GM23338 (cell line): ENCODE data around the gene SERPINA1. TPM values are rescaled to one million over a fixed set of nuclear protein-coding genes. Genes with fewer than 3 reads are reported as not detected.

Source experiments
- ATAC-seq: fragments of 200-7000 bp; cut with Tn5 transposase; 3 replicates; pipeline ENCODE4 v1.9.1; 2020
- DNase-seq: peaks from one replicate; pipeline ENCODE4 v3.0.0-alpha.2; 2015; ENCODE audit warnings: low spot score
- H2AFZ ChIP-seq: fragments of 200-600 bp; sonication (generic); 2 replicates; pipeline ENCODE4 v1.8.0; 2016; ENCODE audit warnings: antibody characterized with exemption, mild to moderate bottlenecking, moderate library complexity
- H3F3A ChIP-seq: fragments of 200-600 bp; sonication (generic); replicated peaks from 2 replicates; pipeline ENCODE4 v1.8.0; 2017; ENCODE audit warnings: antibody characterized with exemption, mixed run types, low read depth
- H3K27ac ChIP-seq: fragments of 200-600 bp; sonication (generic); 2 replicates; pipeline ENCODE4 v1.6.1; 2016; ENCODE audit warnings: low read depth
- H3K27me3 ChIP-seq: fragments of 200-600 bp; sonication (generic); 2 replicates; pipeline ENCODE4 v1.8.0; 2016; ENCODE audit warnings: mild to moderate bottlenecking, mixed run types, moderate library complexity; ENCODE audit not compliant: insufficient read depth
- H3K36me3 ChIP-seq: fragments of 200-600 bp; sonication (generic); 2 replicates; pipeline ENCODE4 v1.8.0; 2016; ENCODE audit warnings: mild to moderate bottlenecking; ENCODE audit not compliant: insufficient read depth
- H3K4me1 ChIP-seq: fragments of 200-600 bp; sonication (generic); 2 replicates; pipeline ENCODE4 v1.8.0; 2016; ENCODE audit warnings: mild to moderate bottlenecking, moderate library complexity; ENCODE audit not compliant: insufficient read depth
- H3K4me2 ChIP-seq: fragments of 200-600 bp; sonication (generic); 2 replicates; pipeline ENCODE4 v1.7.1; 2017; ENCODE audit warnings: mixed run types
- H3K4me3 ChIP-seq: fragments of 200-600 bp; sonication (generic); 2 replicates; pipeline ENCODE4 v1.6.1; 2016; ENCODE audit warnings: mixed run types
- H3K79me2 ChIP-seq: fragments of 200-600 bp; sonication (generic); replicated peaks from 2 replicates; pipeline ENCODE4 v1.8.0; 2017; ENCODE audit warnings: mild to moderate bottlenecking; ENCODE audit not compliant: insufficient read depth
- H3K9me2 ChIP-seq: fragments of 200-600 bp; sonication (generic); 2 replicates; pipeline ENCODE4 v1.8.0; 2017; ENCODE audit not compliant: insufficient read depth
- H4K20me1 ChIP-seq: fragments of 200-600 bp; sonication (generic); replicated peaks from 2 replicates; pipeline ENCODE4 v1.8.0; 2017; ENCODE audit warnings: mild to moderate bottlenecking; ENCODE audit not compliant: insufficient read depth
- H3K27ac Mint-ChIP-seq: 2 replicates; pipeline ENCODE4 v1.8.0; 2020; ENCODE audit warnings: inconsistent platforms, mild to moderate bottlenecking, moderate library complexity, mixed read lengths
- H3K27me3 Mint-ChIP-seq: 3 replicates; pipeline ENCODE4 v1.8.0; 2022; ENCODE audit warnings: low read depth, mild to moderate bottlenecking, moderate library complexity, mixed read lengths, inconsistent platforms; ENCODE audit not compliant: insufficient read depth, poor library complexity
- H3K36me3 Mint-ChIP-seq: 3 replicates; pipeline ENCODE4 v1.8.0; 2021; ENCODE audit warnings: low read depth, mild to moderate bottlenecking, inconsistent platforms, moderate library complexity, mixed read lengths
- H3K4me1 Mint-ChIP-seq: 3 replicates; pipeline ENCODE4 v1.8.0; 2020; ENCODE audit warnings: mild to moderate bottlenecking, inconsistent platforms, mixed read lengths
- H3K4me3 Mint-ChIP-seq: 3 replicates; pipeline ENCODE4 v1.8.0; 2021; ENCODE audit warnings: moderate library complexity, mild to moderate bottlenecking, inconsistent platforms, mixed read lengths
- H3K9me3 Mint-ChIP-seq: 3 replicates; pipeline ENCODE4 v1.8.0; 2020; ENCODE audit warnings: moderate library complexity, mild to moderate bottlenecking, inconsistent platforms, mixed read lengths
- CREB1 ChIP-seq: fragments of 250-450 bp; sonication (Bioruptor Pico); IDR thresholded peaks from 2 replicates; pipeline ENCODE4 v1.5.0; 2020; ENCODE audit warnings: low read depth, mild to moderate bottlenecking, moderate library complexity
- CTCF ChIP-seq, 2 experiments: fragments of 200-600 bp in 1 of 2; sonication (generic) in 1 of 2; conservative IDR thresholded peaks; 2 replicates each; pipeline versions ENCODE4 v1.5.1 to v1.6.1; 2016 to 2017; ENCODE audit warnings: antibody characterized with exemption in 2 of 2, low read depth in 2 of 2, mild to moderate bottlenecking in 2 of 2, moderate library complexity in 1 of 2
- ETS1 ChIP-seq: IDR thresholded peaks from 2 replicates; pipeline ENCODE4 v1.6.1; 2016; ENCODE audit warnings: antibody characterized with exemption
- EZH2 ChIP-seq: fragments of 200-600 bp; sonication (generic); IDR thresholded peaks from one replicate; pipeline ENCODE4 v1.8.0; 2017; ENCODE audit warnings: antibody characterized with exemption, mild to moderate bottlenecking, low read depth; ENCODE audit not compliant: unreplicated experiment
- EZH2phosphoT487 ChIP-seq: fragments of 200-600 bp; sonication (generic); IDR thresholded peaks from one replicate; pipeline ENCODE4 v1.8.1; 2018; ENCODE audit warnings: antibody characterized with exemption; ENCODE audit not compliant: unreplicated experiment
- JUNB ChIP-seq: IDR thresholded peaks from one replicate; pipeline ENCODE4 v1.6.1; 2016; ENCODE audit warnings: antibody characterized with exemption; ENCODE audit not compliant: unreplicated experiment
- NANOG ChIP-seq: IDR thresholded peaks from 2 replicates; pipeline ENCODE4 v1.6.1; 2016; ENCODE audit warnings: antibody characterized with exemption, borderline replicate concordance
- POLR2AphosphoS5 ChIP-seq: IDR thresholded peaks from 2 replicates; pipeline ENCODE4 v1.6.1; 2016; ENCODE audit warnings: antibody characterized with exemption, low read depth
- REST ChIP-seq: IDR thresholded peaks from one replicate; pipeline ENCODE4 v1.6.1; 2018; ENCODE audit warnings: antibody characterized with exemption; ENCODE audit not compliant: unreplicated experiment
- STAT1 ChIP-seq: IDR thresholded peaks from one replicate; pipeline ENCODE4 v1.6.1; 2016; ENCODE audit warnings: antibody characterized with exemption; ENCODE audit not compliant: unreplicated experiment
- ZNF114 ChIP-seq: fragments of 250-450 bp; sonication (Bioruptor Pico); IDR thresholded peaks from 2 replicates; pipeline ENCODE4 v1.5.0; 2020; ENCODE audit warnings: mild to moderate bottlenecking, moderate library complexity
- ZNF331 ChIP-seq: fragments of 250-450 bp; sonication (Bioruptor Pico); IDR thresholded peaks from 2 replicates; pipeline ENCODE4 v1.5.0; 2020; ENCODE audit warnings: low read depth, mild to moderate bottlenecking, moderate library complexity
- ZNF462 ChIP-seq: fragments of 250-450 bp; sonication (Bioruptor Pico); IDR thresholded peaks from 2 replicates; pipeline ENCODE4 v1.5.0; 2020; ENCODE audit warnings: mild to moderate bottlenecking, moderate library complexity
- polyA plus RNA-seq: library from polyadenylated mRNA; unstranded; fragments of >200 nt; fragmentation: Nextera tagmentation; extraction: Ambion mirVana; gene quantifications from 2 replicates; pipeline ENCODE4 v1.2.1, GENCODE V29; 2016
- total RNA-seq: library from RNA; depleted of rRNA; stranded (reverse); fragments of >200 nt; shearing (Covaris generic); gene quantifications from 2 replicates; pipeline ENCODE4 v1.2.3, GENCODE V29; 2014

The SERPINA1 gene
- total and polyA plus RNA-seq, 2 experiments from 2014 or later, result not detected

- Histone ChIP-seq H2AFZ (no peak overlapping the region), H4K20me1 (no peaks in the 10 kb centered on the region), H3K4me3 (no peak overlapping the region), H3K79me2 (no peaks in the 10 kb centered on the region), H3K27ac (no peak overlapping the region), H3K36me3 (no peaks in the 10 kb centered on the region), H3K4me1 (no peaks in the 10 kb centered on the region), H3K27me3 (no peaks in the 10 kb centered on the region), H3K4me2 (no peak overlapping the region), H3F3A (no peaks in the 10 kb centered on the region), H3K9me2 (no peaks in the 10 kb centered on the region)
- ATAC-seq (no peak), DNase-seq (no peak)
- peaks cover 4% of the 10 kb centered on the region for H3K27me3 Mint-ChIP-seq
- no peak overlapping the region for H3K4me3 Mint-ChIP-seq
- peaks cover 4% of the 10 kb centered on the region; the same call in 2 of the 3 replicates for H3K4me1 Mint-ChIP-seq
- H3K9me3 Mint-ChIP-seq, result peaks cover 11% of the 10 kb centered on the region; the same call in 2 of the 3 replicates
- H3K27ac Mint-ChIP-seq, result no peak overlapping the region
- no peaks in the 10 kb centered on the region for H3K36me3 Mint-ChIP-seq
- no peak for TF ChIP-seq NANOG
- no peak for TF ChIP-seq EZH2phosphoT487
- no peak for TF ChIP-seq STAT1
- TF ChIP-seq EZH2, result no peak
- no peak for TF ChIP-seq ZNF331 (CRISPR knock-in tag)
- no peak for TF ChIP-seq POLR2AphosphoS5
- no peak for TF ChIP-seq ZNF114
- no peak for TF ChIP-seq CTCF (conservative IDR thresholded peaks at IDR 0.05; ENCODE audit: low read depth in 2 of 2)
- no peak for TF ChIP-seq JUNB
- TF ChIP-seq CREB1, result no peak
- TF ChIP-seq REST, result no peak
- no peak for TF ChIP-seq ZNF462
- no peak for TF ChIP-seq ETS1
These were observed 40.2 kb upstream of the SERPINA1 start for GRCh38 chr14:94428610-94429009.
